G401.6 (cell line): ENCODE results near the gene CEBPZOS.
A peak's percentile ranks its signal among the peaks of the same experiment; 100 is the strongest.
"Not testable (repeated sequence)": the region's sequence is repeated elsewhere in the genome, so short reads cannot be mapped to it uniquely, and the experiment has no call there.

Experiments
- FAIRE-seq: peaks from 2 replicates; lab custom pipeline; 2012; peaks lifted over from hg19 to GRCh38; lab: Jason Lieb, UNC

The CEBPZOS gene

GRCh38 chr2:37191253-37191652 is 5.0 kb upstream of the CEBPZOS start:
- no peak for FAIRE-seq

- no peak for FAIRE-seq
Measured at GRCh38 chr2:37191747-37192146, 4.5 kb upstream of the CEBPZOS start.

- FAIRE-seq: no peak
Measured at GRCh38 chr2:37192551-37192950, 3.7 kb upstream of the CEBPZOS start.

- FAIRE-seq: not testable (repeated sequence)
Measured at GRCh38 chr2:37195862-37196319, 405 bp upstream of the CEBPZOS start.

- no peak for FAIRE-seq
Measured at GRCh38 chr2:37198681-37199065, 2.4 kb downstream of the CEBPZOS start.

GRCh38 chr2:37201208-37201607 is 4.9 kb downstream of the CEBPZOS start:
- no peak for FAIRE-seq

- no peak for FAIRE-seq
Measured at GRCh38 chr2:37201766-37202165, 5.5 kb downstream of the CEBPZOS start.

GRCh38 chr2:37203708-37204107 is 7.4 kb downstream of the CEBPZOS start:
- FAIRE-seq: no peak

GRCh38 chr2:37205071-37205661 is 8.9 kb downstream of the CEBPZOS start:
- not testable (repeated sequence) for FAIRE-seq

GRCh38 chr2:37205689-37206341 is 9.5 kb downstream of the CEBPZOS start:
- no peak for FAIRE-seq

GRCh38 chr2:37206760-37207159 is 10.5 kb downstream of the CEBPZOS start:
- not testable (repeated sequence) for FAIRE-seq

GRCh38 chr2:37211212-37211611 is 14.9 kb downstream of the CEBPZOS start:
- FAIRE-seq: no peak

- no peak for FAIRE-seq
Measured at GRCh38 chr2:37211939-37212338, 15.6 kb downstream of the CEBPZOS start.

GRCh38 chr2:37215250-37215649 is 19.0 kb downstream of the CEBPZOS start:
- FAIRE-seq: no peak

- no peak for FAIRE-seq
Measured at GRCh38 chr2:37219046-37219445, 22.8 kb downstream of the CEBPZOS start.

- FAIRE-seq: no peak
Measured at GRCh38 chr2:37223131-37223530, 26.8 kb downstream of the CEBPZOS start.

GRCh38 chr2:37224063-37224462 is 27.8 kb downstream of the CEBPZOS start:
- no peak for FAIRE-seq

GRCh38 chr2:37225129-37225528 is 28.8 kb downstream of the CEBPZOS start:
- not testable (repeated sequence) for FAIRE-seq

- FAIRE-seq: no peak
Measured at GRCh38 chr2:37226863-37227262, 30.6 kb downstream of the CEBPZOS start.

- no peak for FAIRE-seq
Measured at GRCh38 chr2:37228788-37229187, 32.5 kb downstream of the CEBPZOS start.

GRCh38 chr2:37230581-37230980 is 34.3 kb downstream of the CEBPZOS start:
- FAIRE-seq: no peak

GRCh38 chr2:37231241-37232130 is 35.2 kb downstream of the CEBPZOS start, which contains the start of the genes CEBPZ and NDUFAF7:
CEBPZ (minus strand) TSS chr2:37231596; CDS start chr2:37231567, 29 bp downstream.
NDUFAF7 (plus strand) TSS chr2:37231658; CDS start chr2:37231706, 48 bp downstream.
- peak; percentile 57 for FAIRE-seq
